Mononuclear cell (primary cell): ENCODE measurements around the gene NSD2. TPM values are rescaled to one million over a fixed set of nuclear protein-coding genes. Genes with fewer than 3 reads are reported as not detected.

Source experiments
- H3K27me3 ChIP-seq: 2 replicates; pipeline ENCODE4 v1.6.0; 2011; ENCODE audit warnings: low read length, control low read depth; ENCODE audit not compliant: insufficient read depth
- H3K4me1 ChIP-seq: 2 replicates; pipeline ENCODE4 v1.5.1; 2011; ENCODE audit warnings: mild to moderate bottlenecking, low read length, control low read depth; ENCODE audit not compliant: insufficient read depth
- H3K4me3 ChIP-seq: 2 replicates; pipeline ENCODE4 v1.5.1; 2011; ENCODE audit warnings: mild to moderate bottlenecking, low read length, moderate library complexity
- H3K9me3 ChIP-seq: 2 replicates; pipeline ENCODE4 v1.5.1; 2011; ENCODE audit warnings: low read depth, mild to moderate bottlenecking, control low read depth, low read length
- total RNA-seq: library from RNA; depleted of rRNA; stranded (reverse); fragments of >200 nt; gene quantifications from one replicate; pipeline ENCODE4 v1.2.3, GENCODE V29; 2012

Gene NSD2
- total RNA-seq, 1 donor = 45.3 TPM

DNA sequence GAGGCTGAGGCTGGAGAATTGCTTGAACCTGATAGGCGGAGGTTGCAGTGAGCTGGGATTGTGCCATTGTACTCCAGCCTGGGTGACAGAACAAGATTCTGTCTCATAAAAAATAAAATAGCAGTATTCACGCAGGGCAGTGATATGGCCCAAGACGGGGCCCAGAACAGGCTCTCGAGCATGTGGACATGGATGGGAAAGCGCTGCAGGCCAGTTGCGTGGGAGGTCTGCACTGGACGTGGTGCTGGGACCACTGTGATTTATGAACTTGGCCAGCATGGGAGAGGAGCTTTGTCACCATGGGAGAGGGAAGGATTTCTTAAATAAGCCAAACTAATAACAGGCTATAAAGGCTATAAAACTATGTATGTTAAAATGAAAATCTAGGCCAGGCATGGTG, 51.6 kb downstream of the NSD2 start:
- peaks cover 2% of the 10 kb centered on the region for H3K4me1 ChIP-seq
- no peak overlapping the region for H3K4me3 ChIP-seq
- H3K9me3 ChIP-seq = no peaks in the 10 kb centered on the region
- H3K27me3 ChIP-seq = no peaks in the 10 kb centered on the region

- Histone ChIP-seq H3K4me1 (peaks cover 16% of the 10 kb centered on the region), H3K27me3 (no peaks in the 10 kb centered on the region), H3K4me3 (no peak overlapping the region), H3K9me3 (no peaks in the 10 kb centered on the region)
Observed at GRCh38 chr4:1927675-1928074, 56.5 kb downstream of the NSD2 start.

DNA sequence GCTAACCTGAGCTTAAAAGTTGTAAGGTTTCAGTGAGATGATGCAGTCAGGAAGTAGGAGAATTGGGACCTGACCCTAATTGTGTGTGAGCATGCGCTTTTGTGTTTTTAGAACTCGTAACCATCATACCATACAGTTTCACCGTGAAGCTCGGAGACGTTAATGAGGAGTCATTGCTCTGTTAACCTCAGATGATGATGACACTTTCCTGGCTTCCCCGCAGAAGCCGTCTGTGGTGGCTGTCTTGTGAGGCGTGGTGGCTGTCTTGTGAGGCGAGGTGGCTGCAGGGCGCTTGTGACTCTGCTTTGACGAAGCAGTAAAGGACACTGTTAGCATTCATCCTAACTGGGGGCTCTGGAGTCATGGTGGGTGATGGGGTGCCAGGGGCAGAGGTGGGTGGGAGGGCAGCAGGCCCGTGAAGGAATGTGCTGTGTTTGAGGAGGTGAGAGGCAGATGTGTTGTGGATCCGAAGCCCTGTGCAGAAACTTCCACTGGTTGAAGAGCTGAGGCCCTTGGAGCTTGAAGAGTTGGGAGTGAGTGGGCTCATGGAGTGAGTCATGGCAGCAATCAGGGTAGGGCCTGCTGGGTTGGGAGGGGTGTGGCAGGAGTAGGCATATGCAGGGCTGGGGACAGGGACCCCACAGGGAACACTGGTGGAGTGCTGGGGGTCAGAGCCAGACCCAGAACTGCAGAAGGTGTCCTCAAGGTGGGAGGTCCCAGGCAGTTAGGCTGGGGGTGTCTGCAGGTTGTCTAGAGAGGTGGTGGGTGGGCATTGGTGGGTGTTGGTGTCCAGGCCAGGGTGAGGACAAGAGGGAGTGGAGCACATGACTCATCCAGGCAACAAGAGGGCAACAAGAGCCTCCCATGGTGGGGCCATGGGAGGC, 57.4 kb downstream of the NSD2 start:
- Histone ChIP-seq H3K4me1 (peaks cover 16% of the 10 kb centered on the region), H3K27me3 (no peaks in the 10 kb centered on the region), H3K9me3 (no peaks in the 10 kb centered on the region), H3K4me3 (no peak overlapping the region)

DNA sequence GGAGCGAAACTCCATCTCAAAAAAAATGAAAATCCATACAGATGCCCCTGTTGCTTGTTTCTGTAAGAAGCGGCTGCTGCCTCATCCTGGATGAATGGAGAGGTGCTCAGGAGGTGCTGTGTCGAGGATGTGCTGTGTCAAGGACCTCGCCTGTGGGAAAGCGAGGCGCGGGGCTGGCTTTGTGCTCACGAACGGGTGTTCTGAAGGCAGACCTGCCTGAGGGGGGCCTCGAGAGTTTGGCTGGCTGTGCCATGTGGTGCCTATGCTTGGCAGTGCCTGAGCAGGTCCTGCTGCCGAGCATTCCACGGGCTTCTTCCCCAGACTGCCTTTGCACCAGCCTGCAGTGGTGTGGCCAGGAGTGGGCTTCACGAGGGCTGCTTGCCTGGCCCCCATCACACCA, 61.5 kb downstream of the NSD2 start:
- peaks cover 14% of the 10 kb centered on the region for H3K4me1 ChIP-seq
- H3K9me3 ChIP-seq = no peaks in the 10 kb centered on the region
- no peak overlapping the region for H3K4me3 ChIP-seq
- no peaks in the 10 kb centered on the region for H3K27me3 ChIP-seq

DNA sequence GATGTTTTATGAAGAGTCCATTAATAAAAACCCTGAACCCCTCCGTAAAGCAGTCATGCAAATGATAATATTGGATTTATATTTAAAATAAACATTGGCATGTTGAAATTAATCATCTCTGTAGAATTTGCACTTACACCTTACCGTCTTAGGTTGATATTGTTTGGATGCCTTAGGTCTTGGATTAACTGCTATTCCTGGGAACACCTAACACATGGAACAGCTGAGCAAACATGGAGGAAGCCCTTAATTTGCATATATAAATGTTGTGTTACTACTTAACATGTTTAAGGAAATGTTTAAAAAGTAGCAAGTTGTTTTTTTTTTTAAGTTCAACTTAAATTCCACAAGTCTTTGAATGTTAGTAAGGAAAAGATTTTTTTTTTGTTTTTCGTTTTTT, 62.5 kb downstream of the NSD2 start:
- Histone ChIP-seq H3K9me3 (no peaks in the 10 kb centered on the region), H3K4me3 (no peak overlapping the region), H3K4me1 (peaks cover 4% of the 10 kb centered on the region), H3K27me3 (no peaks in the 10 kb centered on the region)

GRCh38 chr4:1937550-1937949, 66.4 kb downstream of the NSD2 start:
- Histone ChIP-seq H3K9me3 (no peaks in the 10 kb centered on the region), H3K4me3 (no peak overlapping the region), H3K27me3 (no peaks in the 10 kb centered on the region), H3K4me1 (no peaks in the 10 kb centered on the region)

GRCh38 chr4:1938027-1938426, 66.8 kb downstream of the NSD2 start:
- no peak overlapping the region for H3K4me3 ChIP-seq
- no peaks in the 10 kb centered on the region for H3K27me3 ChIP-seq

GRCh38 chr4:1939664-1940509, 68.7 kb downstream of the NSD2 start:
- H3K9me3 ChIP-seq = no peaks in the 10 kb centered on the region
- H3K27me3 ChIP-seq = no peaks in the 10 kb centered on the region
- H3K4me3 ChIP-seq = no peak overlapping the region
- H3K4me1 ChIP-seq = no peaks in the 10 kb centered on the region

More at GRCh38 chr4:1938027-1938426, 66.8 kb downstream of the NSD2 start:
- Histone ChIP-seq H3K4me1 (no peaks in the 10 kb centered on the region), H3K9me3 (no peaks in the 10 kb centered on the region)

DNA sequence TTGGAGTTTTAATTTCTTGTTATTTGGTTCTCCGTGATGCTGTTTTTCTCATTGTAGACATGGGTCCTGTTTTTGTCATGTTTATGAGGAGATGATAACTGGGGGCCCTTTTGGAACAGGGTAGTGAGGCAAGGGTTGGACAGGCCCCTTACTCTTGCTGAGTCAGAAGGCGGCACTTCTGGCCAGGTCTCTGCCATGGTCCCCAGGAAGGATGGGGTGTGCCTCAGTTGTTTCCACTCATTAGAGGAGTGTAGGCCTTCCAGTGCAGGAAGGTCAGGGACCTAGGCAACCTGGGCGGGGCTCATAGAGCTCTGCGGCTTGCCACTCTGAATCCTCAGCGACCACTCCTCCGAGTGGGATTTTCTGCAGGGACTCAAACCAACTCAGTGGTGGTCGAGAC, 69.4 kb downstream of the NSD2 start:
- Histone ChIP-seq H3K4me1 (no peaks in the 10 kb centered on the region), H3K27me3 (no peaks in the 10 kb centered on the region), H3K9me3 (no peaks in the 10 kb centered on the region), H3K4me3 (no peak overlapping the region)

DNA sequence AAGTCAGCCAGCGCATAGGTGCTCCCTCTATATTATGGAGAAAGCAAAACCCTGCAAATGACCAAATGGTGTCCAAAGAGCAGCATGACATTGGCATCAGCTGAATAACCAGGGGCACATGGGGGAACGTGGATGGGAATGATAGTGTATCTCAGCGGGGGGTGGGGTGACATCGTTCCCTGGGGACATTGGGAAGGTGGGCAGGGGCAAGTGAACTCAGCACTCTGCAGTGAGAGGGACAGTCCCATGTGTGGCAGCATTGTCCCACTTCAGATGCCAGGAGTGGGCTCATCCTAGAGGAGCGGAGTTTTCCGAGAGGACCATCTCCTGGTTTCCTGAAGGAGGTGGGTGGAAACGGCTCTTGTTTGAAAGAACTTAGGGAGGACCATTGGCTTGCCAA, 72.7 kb downstream of the NSD2 start:
- no peaks in the 10 kb centered on the region for H3K27me3 ChIP-seq
- no peaks in the 10 kb centered on the region for H3K4me1 ChIP-seq
- no peak overlapping the region for H3K4me3 ChIP-seq
- no peaks in the 10 kb centered on the region for H3K9me3 ChIP-seq

DNA sequence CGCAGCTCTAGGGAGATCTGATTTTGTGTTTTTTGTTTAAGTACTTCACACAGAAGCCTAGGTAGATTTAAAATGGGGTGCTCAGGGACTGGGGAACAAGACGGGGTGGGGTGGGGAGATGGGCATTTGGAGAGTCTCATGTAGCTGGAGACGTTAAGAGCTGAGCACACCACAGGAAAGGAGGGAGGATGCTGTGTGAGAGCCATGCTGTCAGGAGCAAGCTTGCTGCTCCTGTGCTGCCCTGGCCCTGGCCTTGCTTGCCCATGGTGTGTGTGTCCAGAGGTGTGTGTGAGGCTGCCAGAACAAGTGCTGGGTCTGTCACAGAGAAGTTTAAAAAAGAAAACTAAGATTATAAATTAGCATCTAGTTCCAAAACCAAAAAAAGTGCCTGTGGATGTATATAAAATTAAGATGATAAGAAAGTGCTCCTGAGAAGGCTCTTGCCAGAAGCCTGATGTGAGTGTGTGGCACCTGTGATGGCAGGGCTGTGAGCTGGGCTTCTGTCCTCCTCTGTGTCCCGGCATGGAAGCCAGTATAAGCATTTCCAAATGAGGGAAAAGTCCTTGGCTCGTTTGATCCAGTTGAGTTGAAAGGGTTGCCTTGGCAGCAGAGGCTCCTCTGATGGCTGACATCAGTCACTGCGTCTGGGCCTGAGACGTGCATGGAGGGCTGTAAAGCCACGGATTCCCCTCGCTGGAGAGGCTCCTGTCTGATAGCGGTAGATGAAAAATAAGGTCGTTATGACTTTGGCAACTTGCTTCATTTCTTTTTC, 74.1 kb downstream of the NSD2 start:
- Histone ChIP-seq H3K4me1 (no peaks in the 10 kb centered on the region), H3K9me3 (no peaks in the 10 kb centered on the region), H3K4me3 (no peak overlapping the region), H3K27me3 (no peaks in the 10 kb centered on the region)

GRCh38 chr4:1945912-1946311, 74.7 kb downstream of the NSD2 start:
- H3K4me1 ChIP-seq = no peaks in the 10 kb centered on the region
- H3K4me3 ChIP-seq = no peak overlapping the region
- no peaks in the 10 kb centered on the region for H3K27me3 ChIP-seq
- no peaks in the 10 kb centered on the region for H3K9me3 ChIP-seq

DNA sequence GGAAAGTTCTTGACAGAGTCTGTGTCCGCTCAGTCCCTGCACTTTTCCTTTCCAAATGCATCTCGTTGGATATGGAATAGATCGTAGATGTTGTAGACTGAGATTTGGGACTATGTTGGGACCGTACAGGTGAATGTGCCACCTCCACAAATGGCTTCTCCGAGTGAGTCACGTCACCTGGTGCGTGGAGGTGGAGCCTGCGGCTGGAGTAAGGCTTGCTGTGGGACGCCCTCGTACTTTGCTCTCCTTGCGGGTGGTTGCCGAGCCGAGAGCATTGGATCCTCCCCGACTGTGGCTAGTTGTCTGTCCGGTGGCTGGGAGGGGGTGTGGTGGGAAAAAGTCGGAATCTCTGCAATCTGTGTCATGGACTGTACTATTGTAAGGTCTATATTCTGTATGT, 77.0 kb downstream of the NSD2 start:
- Histone ChIP-seq H3K4me3 (no peak overlapping the region), H3K9me3 (no peaks in the 10 kb centered on the region), H3K4me1 (no peaks in the 10 kb centered on the region), H3K27me3 (no peaks in the 10 kb centered on the region)

DNA sequence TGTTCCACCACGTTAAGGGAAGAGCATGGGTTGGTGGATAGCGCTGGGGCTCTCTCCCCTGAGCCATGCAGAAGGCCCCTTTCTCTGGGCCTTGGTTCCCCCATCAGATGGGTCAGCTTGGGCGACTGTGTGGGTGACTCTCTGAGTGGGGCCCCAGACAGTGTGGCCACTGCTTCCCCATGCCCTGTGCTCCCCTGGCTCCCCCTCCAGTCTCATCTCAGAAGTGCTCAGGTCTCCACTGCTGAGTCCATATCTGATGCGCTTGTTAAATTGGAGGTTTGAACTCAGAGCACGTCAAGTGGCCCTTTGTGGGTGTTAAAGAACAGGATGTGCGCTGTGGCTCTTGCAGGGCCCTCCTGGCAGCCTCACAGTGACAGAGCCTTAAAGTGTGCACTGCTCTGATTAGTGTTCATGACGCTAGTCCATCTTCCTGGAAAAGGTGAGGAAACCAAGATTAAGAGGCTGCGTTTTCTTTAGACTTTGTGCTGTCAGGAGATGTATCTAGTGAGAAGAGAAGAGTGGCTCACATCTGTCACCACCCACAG, 77.8 kb downstream of the NSD2 start:
- Histone ChIP-seq H3K9me3 (no peaks in the 10 kb centered on the region), H3K27me3 (no peaks in the 10 kb centered on the region), H3K4me3 (no peak overlapping the region), H3K4me1 (no peaks in the 10 kb centered on the region)

- H3K27me3 ChIP-seq = no peaks in the 10 kb centered on the region
- H3K9me3 ChIP-seq = no peaks in the 10 kb centered on the region
- H3K4me3 ChIP-seq = no peak overlapping the region
- no peaks in the 10 kb centered on the region for H3K4me1 ChIP-seq
Observed at GRCh38 chr4:1950369-1950768, 79.2 kb downstream of the NSD2 start.
